ENCODE results near the gene PIP4K2C. TPM values are rescaled to one million over a fixed set of nuclear protein-coding genes. Genes with fewer than 3 reads are reported as not detected.

The PIP4K2C gene
- polyA plus RNA-seq, 1 donor from 2014 or later, result 15.5 TPM

- H3K4me3 Mint-ChIP-seq, result no peak overlapping the region
Observed at GRCh38 chr12:57623811-57624390, 32.9 kb downstream of the PIP4K2C start.

GRCh38 chr12:57624441-57625220, 33.6 kb downstream of the PIP4K2C start:
- Mint-ChIP-seq H3K4me3 (peak overlapping the region in 1 of 4 donors; percentile 14), H3K9me3 (no peaks in the 10 kb centered on the region), H3K27ac (no peak overlapping the region), H3K36me3 (peaks cover 1% of the 10 kb centered on the region), H3K4me1 (peaks cover 15 to 25% (median 19%) of the 10 kb centered on the region in 3 donors), H3K27me3 (peaks cover 82% of the 10 kb centered on the region)

More at GRCh38 chr12:57623811-57624390, 32.9 kb downstream of the PIP4K2C start:
- H3K27ac Mint-ChIP-seq, result no peak overlapping the region
- H3K9me3 Mint-ChIP-seq, result no peaks in the 10 kb centered on the region
- peaks cover 18 to 28% (median 19%) of the 10 kb centered on the region in 3 donors for H3K4me1 Mint-ChIP-seq
- H3K27me3 Mint-ChIP-seq, result peaks cover 85% of the 10 kb centered on the region
- no peaks in the 10 kb centered on the region for H3K36me3 Mint-ChIP-seq

DNA sequence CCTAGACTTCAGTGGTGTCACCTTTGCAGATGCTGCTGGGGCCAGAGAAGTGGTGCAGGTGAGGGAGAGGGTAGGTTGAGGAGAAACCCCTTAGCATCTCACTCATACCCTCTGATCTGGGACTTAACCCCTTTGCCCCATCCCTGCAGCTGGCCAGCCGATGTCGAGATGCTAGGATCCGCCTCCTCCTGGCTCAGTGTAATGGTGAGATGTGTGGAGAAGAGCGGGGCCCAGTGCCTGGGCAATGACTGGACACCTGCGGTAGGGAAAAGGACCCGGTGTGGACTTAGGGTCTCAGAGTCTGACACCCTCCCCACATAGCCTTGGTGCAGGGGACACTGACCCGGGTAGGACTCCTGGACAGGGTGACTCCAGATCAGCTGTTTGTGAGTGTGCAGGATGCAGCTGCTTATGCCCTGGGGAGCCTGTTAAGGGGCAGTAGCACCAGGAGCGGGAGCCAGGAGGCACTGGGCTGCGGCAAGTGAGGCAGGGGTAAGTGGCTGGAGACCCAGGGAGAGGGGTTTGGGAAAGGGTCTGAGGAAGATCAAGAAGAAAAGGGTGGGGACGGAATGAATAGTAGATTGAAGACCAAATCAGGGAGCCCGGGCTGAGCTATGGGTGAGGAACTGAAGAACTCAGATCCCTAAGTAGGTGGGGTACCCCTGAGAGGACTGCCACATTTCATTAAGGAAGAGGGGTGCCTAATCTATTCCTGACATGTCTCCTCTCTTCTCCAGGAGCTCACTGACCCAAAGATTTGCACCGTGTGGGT, 34.5 kb downstream of the PIP4K2C start:
- Mint-ChIP-seq H3K36me3 (peaks cover 1% of the 10 kb centered on the region), H3K9me3 (no peaks in the 10 kb centered on the region), H3K27me3 (peaks cover 82% of the 10 kb centered on the region), H3K4me3 (peak overlapping the region in 1 of 4 donors; percentile 14), H3K4me1 (peaks cover 10 to 22% (median 16%) of the 10 kb centered on the region in 3 donors), H3K27ac (peak overlapping the region in 1 of 3 donors; percentile 59)

DNA sequence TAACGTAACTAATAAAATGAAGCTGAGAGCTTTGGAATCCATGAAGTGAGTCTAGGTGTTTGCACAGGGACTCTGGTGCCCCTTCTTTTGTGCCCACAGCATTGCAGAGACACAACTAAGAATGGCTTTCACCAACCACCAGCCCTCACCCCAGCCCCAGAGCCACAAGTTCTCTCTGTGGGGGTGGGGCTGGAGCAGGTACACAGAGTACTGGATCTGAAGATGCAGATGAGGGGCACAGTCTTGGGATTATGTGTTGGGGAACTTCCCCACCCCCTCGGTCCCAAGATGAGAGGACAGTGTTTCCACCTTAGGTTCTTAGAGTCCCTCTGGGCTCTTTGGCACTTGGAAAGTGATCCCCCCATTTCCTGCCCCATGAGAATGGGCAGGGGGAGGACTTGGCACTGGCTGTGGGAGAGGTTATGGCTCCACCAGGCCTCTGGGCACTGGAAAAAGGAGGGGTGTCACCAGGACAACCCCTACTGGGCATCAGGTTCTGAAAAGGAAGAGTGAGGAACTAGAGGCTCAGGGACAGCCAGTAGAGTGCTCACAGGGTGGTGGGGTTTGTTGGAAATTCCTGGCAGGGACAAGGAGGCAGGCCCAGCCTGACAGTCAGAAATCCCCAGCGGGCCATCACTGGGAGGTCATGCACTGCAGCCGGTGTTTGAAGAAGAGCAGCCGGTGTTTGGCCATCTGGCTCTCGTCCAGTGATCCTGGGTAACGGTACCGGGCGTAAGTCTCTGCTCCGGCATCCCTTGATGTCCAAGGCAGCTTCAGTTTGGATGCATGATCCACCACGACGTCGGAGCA, 35.3 kb downstream of the PIP4K2C start:
- peak overlapping the region in 2 of 4 donors; percentile 8 to 67 for H3K4me3 Mint-ChIP-seq
- peaks cover 1% of the 10 kb centered on the region for H3K36me3 Mint-ChIP-seq
- peak overlapping the region in 1 of 3 donors; percentile 59 for H3K27ac Mint-ChIP-seq
- peaks cover under 1 to 14% (median 13%) of the 10 kb centered on the region in 3 donors for H3K4me1 Mint-ChIP-seq
- peaks cover 82% of the 10 kb centered on the region for H3K27me3 Mint-ChIP-seq
- H3K9me3 Mint-ChIP-seq, result no peaks in the 10 kb centered on the region

- H3K4me3 Mint-ChIP-seq, result peak overlapping the region in 1 of 4 donors; percentile 8
Observed at GRCh38 chr12:57626921-57627445, 36.0 kb downstream of the PIP4K2C start.

GRCh38 chr12:57627501-57628279, 36.7 kb downstream of the PIP4K2C start:
- no peaks in the 10 kb centered on the region for H3K9me3 Mint-ChIP-seq
- H3K27ac Mint-ChIP-seq, result no peak overlapping the region
- H3K4me3 Mint-ChIP-seq, result peak overlapping the region in 2 of 4 donors; percentile 45 to 51
- H3K36me3 Mint-ChIP-seq, result peaks cover 1% of the 10 kb centered on the region
- H3K27me3 Mint-ChIP-seq, result peaks cover 76% of the 10 kb centered on the region
- H3K4me1 Mint-ChIP-seq, result peaks cover 2 to 13% (median 11%) of the 10 kb centered on the region in 3 donors

More at GRCh38 chr12:57626921-57627445, 36.0 kb downstream of the PIP4K2C start:
- H3K9me3 Mint-ChIP-seq, result no peaks in the 10 kb centered on the region
- peaks cover 0 to 13% (median 12%) of the 10 kb centered on the region in 3 donors for H3K4me1 Mint-ChIP-seq
- H3K36me3 Mint-ChIP-seq, result peaks cover 1% of the 10 kb centered on the region
- no peak overlapping the region for H3K27ac Mint-ChIP-seq
- peaks cover 79% of the 10 kb centered on the region for H3K27me3 Mint-ChIP-seq

DNA sequence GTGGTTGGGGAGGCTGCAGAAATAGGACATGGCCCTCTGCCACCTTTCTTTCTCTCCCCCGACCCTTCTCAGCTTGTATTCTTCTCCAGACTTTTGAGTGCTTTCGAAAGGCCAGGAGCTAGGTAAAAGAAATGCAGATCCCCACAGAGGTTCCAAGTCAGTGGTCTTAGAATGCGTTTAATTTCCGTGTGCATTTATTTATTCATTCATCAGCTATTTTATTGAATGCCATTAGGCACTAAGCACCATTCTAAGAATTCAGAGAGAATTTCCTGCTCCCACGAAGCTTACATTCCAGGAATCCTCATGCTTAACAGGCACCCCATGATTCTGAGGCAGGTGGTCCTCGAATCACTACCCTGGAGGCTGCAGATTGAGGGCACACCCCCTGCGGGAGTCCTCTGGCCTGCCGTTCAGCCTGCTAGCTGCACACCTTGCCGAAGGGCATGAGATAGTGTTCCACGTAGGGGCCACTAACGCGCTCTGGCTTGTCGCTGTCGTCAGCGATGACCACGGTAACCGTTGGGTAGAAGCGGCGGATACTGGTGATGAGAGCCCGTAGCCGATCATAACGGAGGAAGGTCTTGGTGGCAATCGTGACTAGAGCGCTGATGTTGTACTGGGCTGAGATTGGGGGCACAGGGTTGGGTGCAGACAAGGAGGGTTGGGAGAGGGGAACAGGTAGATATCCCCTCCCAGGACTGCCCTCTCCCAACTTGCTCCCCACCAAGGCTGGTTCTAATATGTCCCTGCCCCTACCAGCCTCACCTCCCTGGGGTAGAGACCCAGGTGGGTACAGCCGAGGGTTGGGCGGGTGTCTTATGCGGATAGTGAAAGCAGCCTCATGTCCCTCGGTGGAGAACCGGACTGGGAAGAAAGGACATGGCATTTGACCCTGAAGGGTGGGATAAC, 37.5 kb downstream of the PIP4K2C start:
- H3K36me3 Mint-ChIP-seq, result peaks cover 1% of the 10 kb centered on the region
- H3K9me3 Mint-ChIP-seq, result no peaks in the 10 kb centered on the region
- peaks cover 75% of the 10 kb centered on the region for H3K27me3 Mint-ChIP-seq
- peaks cover 6 to 18% (median 11%) of the 10 kb centered on the region in 3 donors for H3K4me1 Mint-ChIP-seq
- H3K4me3 Mint-ChIP-seq, result no peak overlapping the region
- H3K27ac Mint-ChIP-seq, result no peak overlapping the region

GRCh38 chr12:57629897-57630471, 39.0 kb downstream of the PIP4K2C start:
- no peak overlapping the region for H3K4me3 Mint-ChIP-seq
- peaks cover 1% of the 10 kb centered on the region for H3K36me3 Mint-ChIP-seq
- H3K27me3 Mint-ChIP-seq, result peaks cover 64% of the 10 kb centered on the region
- peaks cover 7 to 15% (median 11%) of the 10 kb centered on the region in 3 donors for H3K4me1 Mint-ChIP-seq
- H3K9me3 Mint-ChIP-seq, result no peaks in the 10 kb centered on the region
- H3K27ac Mint-ChIP-seq, result no peak overlapping the region

DNA sequence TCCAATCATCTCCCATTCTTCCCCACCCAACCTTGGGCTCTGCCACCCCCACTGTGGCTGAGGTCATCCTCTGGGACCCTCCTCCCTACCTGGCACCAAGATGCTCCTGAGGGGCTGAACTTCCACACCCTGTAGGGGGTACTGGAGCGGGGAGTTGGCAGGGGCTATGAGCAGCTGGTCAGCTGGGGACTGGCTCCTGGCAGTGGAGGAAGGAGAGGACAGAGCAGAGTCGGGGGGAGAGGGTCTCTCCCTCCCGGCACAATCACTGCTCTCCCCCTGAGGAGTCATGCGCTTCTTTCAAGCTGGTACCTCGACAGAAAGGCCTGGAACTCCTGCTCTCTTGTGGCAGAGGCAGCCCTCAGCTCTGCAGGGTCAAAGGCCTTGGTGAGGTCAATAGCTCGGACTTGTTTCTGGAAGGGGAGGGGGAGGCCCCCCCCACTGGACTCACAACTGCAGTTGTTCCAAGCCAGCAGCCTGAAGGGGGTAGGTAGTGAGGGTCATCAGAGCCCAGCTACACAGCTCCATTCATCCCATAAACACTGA, 40.0 kb downstream of the PIP4K2C start:
- H3K27ac Mint-ChIP-seq, result no peak overlapping the region
- H3K27me3 Mint-ChIP-seq, result peaks cover 56% of the 10 kb centered on the region
- H3K4me3 Mint-ChIP-seq, result peak overlapping the region in 1 of 4 donors; percentile 3
- H3K36me3 Mint-ChIP-seq, result peaks cover 1% of the 10 kb centered on the region
- no peaks in the 10 kb centered on the region for H3K9me3 Mint-ChIP-seq
- peaks cover 7 to 15% (median 11%) of the 10 kb centered on the region in 3 donors for H3K4me1 Mint-ChIP-seq

DNA sequence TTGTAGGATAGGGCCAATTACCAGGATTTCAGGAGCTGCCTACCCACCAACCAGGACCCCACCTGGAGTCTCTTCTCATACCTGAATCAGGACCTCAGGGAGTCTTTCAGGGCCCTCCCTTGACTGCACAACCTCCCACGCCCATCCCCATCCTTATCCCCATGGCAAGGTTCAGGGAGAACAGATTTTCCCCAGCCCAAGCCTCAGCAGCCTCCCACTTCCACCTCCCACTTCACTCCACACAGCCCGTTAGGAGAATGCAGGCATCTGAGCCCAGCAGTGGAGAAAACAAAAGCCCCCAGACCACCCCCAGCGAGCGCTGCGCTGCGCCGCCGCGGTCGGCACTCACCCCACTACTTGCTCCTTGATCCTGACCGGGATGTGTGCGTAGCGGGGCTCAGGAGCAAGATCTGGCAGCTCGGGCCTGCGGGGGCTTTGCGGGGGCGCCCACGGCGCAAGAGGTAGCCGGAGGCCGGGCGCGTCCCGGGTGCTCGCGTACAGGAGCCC, 40.6 kb downstream of the PIP4K2C start:
- peaks cover 7 to 15% (median 11%) of the 10 kb centered on the region in 3 donors for H3K4me1 Mint-ChIP-seq
- H3K27ac Mint-ChIP-seq, result no peak overlapping the region
- no peaks in the 10 kb centered on the region for H3K9me3 Mint-ChIP-seq
- H3K4me3 Mint-ChIP-seq, result peak overlapping the region; percentile 3 to 89 (median 56)
- H3K36me3 Mint-ChIP-seq, result peaks cover 1% of the 10 kb centered on the region
- peaks cover 50% of the 10 kb centered on the region for H3K27me3 Mint-ChIP-seq

GRCh38 chr12:57632073-57632957, 41.3 kb downstream of the PIP4K2C start:
- peak overlapping the region; percentile 19 to 93 (median 77) for H3K4me3 Mint-ChIP-seq
- H3K4me1 Mint-ChIP-seq, result peaks cover 7 to 11% (median 8%) of the 10 kb centered on the region in 3 donors
- H3K9me3 Mint-ChIP-seq, result no peaks in the 10 kb centered on the region
- H3K27ac Mint-ChIP-seq, result no peak overlapping the region
- peaks cover 1% of the 10 kb centered on the region for H3K36me3 Mint-ChIP-seq
- H3K27me3 Mint-ChIP-seq, result peaks cover 45% of the 10 kb centered on the region
